Transverse colon (tissue), 4 donors: ENCODE measurements around the gene RBBP8.

Experiments
- CTCF ChIP-seq, 5 experiments: fragments of 200-600 bp in 3 of 5; fragments of 450-650 bp in 2 of 5; sonication (generic) in 3 of 5; IDR thresholded peaks; 1 replicate in 2 of 5; 2 replicates in 3 of 5; pipeline ENCODE4 v1.5.1; 2016 to 2017; ENCODE audit warnings: antibody characterized with exemption in 5 of 5, inconsistent platforms in 3 of 5, mild to moderate bottlenecking in 2 of 5, moderate library complexity in 1 of 5
- EP300 ChIP-seq: sonication (generic); formaldehyde crosslinking; IDR thresholded peaks from one replicate; pipeline ENCODE4 v1.6.1; 2017; ENCODE audit warnings: antibody characterized with exemption, low read depth
- POLR2A ChIP-seq: fragments of 450-650 bp; IDR thresholded peaks from one replicate; pipeline ENCODE4 v1.6.1; 2016; ENCODE audit warnings: antibody characterized with exemption, mild to moderate bottlenecking, moderate library complexity
- POLR2AphosphoS5 ChIP-seq, 3 donors: sonication (generic); formaldehyde crosslinking; IDR thresholded peaks; one replicate each; pipeline ENCODE4 v1.6.1; 2016; ENCODE audit warnings: antibody characterized with exemption in 3 of 3

GRCh38 chr18:22921772-22922171 is 11.4 kb upstream of the RBBP8 start:
- TF ChIP-seq CTCF (IDR thresholded peaks at IDR 0.05) (no peak), POLR2A (no peak), POLR2AphosphoS5 (IDR thresholded peaks at IDR 0.05) (no peak), EP300 (no peak)
